H1 (cell line): ENCODE data around the gene LCA5L.

Experiments used
- CREB1 ChIP-seq: IDR thresholded peaks from 2 replicates; pipeline ENCODE4 v1.6.1; 2012; ENCODE audit warnings: inconsistent platforms
- EP300 ChIP-seq, 2 experiments: IDR thresholded peaks; 1 replicate in 1 of 2; 2 replicates in 1 of 2; pipeline ENCODE4 v1.6.1; 2011 to 2012; ENCODE audit warnings: low read depth in 2 of 2, low read length in 2 of 2, mild to moderate bottlenecking in 2 of 2, borderline replicate concordance in 1 of 2, inconsistent platforms in 1 of 2, moderate library complexity in 1 of 2
- KDM1A ChIP-seq: fragments of 200-600, 300-600 bp; sonication (generic); IDR thresholded peaks from 2 replicates; pipeline ENCODE4 v1.7.1; 2016; ENCODE audit warnings: mild to moderate bottlenecking, low read length, borderline replicate concordance
- RNF2 ChIP-seq: fragments of 200-900, 300-1000 bp; sonication (generic); IDR thresholded peaks from 2 replicates; pipeline ENCODE4 v1.7.1; 2016; ENCODE audit warnings: borderline replicate concordance, low read depth, mild to moderate bottlenecking, antibody characterized with exemption, low read length; ENCODE audit not compliant: poor library complexity, severe bottlenecking; ENCODE audit errors: missing control alignments
- TF ChIP-seq, protein P1 (sequence below), 3 experiments: IDR thresholded peaks; 1 replicate in 2 of 3; 2 replicates in 1 of 3; pipeline versions ENCODE4 v1.5.1 to v1.6.1; 2011; ENCODE audit warnings: low read length in 3 of 3, mild to moderate bottlenecking in 3 of 3, inconsistent platforms in 2 of 3, low read depth in 1 of 3, moderate library complexity in 1 of 3; ENCODE audit not compliant: insufficient read depth in 1 of 3; ENCODE audit errors: control extremely low read depth in 1 of 3

DNA sequence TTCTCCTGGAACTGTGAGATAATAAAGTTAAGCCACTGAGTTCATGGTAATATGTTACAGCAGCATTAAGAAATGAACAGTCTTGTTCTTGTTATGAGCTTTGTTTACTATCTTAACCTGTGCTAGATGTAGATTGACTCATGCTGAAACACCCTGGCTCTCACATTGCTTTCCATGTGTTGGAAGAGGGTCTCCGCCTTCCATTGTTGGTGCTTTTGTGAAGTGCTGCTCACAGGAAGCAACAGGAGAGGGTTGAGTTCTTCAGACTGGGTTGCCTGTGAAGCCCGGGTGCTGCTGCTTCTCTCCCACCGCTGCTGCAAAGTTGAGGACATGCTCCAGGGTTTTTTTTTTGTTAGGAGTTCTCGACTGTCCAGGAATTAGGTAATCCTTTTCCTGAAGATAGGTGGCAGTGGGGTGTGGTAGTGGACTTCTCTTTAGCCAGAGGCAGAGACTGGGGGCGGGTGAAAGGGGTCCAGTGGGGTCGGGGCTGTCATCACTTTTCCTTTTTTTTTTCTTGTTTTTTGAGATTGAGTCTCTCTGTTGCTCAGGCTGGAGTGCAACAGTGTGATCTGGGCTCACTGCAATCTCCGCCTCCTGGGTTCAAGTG, 68.0 kb downstream of the LCA5L start:
- no peak for TF ChIP-seq KDM1A
- no peak for TF ChIP-seq CREB1
- no peak for TF ChIP-seq EP300 (IDR thresholded peaks at IDR 0.05; ENCODE audit: borderline replicate concordance in 1 of 2, low read depth in 2 of 2, low read length in 2 of 2)
- TF ChIP-seq, protein P1, sequence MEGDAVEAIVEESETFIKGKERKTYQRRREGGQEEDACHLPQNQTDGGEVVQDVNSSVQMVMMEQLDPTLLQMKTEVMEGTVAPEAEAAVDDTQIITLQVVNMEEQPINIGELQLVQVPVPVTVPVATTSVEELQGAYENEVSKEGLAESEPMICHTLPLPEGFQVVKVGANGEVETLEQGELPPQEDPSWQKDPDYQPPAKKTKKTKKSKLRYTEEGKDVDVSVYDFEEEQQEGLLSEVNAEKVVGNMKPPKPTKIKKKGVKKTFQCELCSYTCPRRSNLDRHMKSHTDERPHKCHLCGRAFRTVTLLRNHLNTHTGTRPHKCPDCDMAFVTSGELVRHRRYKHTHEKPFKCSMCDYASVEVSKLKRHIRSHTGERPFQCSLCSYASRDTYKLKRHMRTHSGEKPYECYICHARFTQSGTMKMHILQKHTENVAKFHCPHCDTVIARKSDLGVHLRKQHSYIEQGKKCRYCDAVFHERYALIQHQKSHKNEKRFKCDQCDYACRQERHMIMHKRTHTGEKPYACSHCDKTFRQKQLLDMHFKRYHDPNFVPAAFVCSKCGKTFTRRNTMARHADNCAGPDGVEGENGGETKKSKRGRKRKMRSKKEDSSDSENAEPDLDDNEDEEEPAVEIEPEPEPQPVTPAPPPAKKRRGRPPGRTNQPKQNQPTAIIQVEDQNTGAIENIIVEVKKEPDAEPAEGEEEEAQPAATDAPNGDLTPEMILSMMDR (IDR thresholded peaks at IDR 0.05; ENCODE audit: control extremely low read depth in 1 of 3, insufficient read depth in 1 of 3, low read depth in 1 of 3, low read length in 3 of 3), result no peak
- no peak for TF ChIP-seq RNF2
